Neuronal stem cell (in vitro differentiated cells): ENCODE measurements around the gene ZNF544. TPM values are rescaled to one million over a fixed set of nuclear protein-coding genes. Genes with fewer than 3 reads are reported as not detected.

Experiments
- DNase-seq: peaks from one replicate; pipeline ENCODE4 v3.0.0-alpha.2; 2013; ENCODE audit warnings: low spot score
- H2AFZ ChIP-seq: one replicate; pipeline ENCODE4 v1.6.1; 2013; ENCODE audit warnings: mild to moderate bottlenecking, low read length, inconsistent platforms
- H2AK5ac ChIP-seq: 2 replicates; pipeline ENCODE4 v1.6.1; 2013; ENCODE audit warnings: low read depth, mild to moderate bottlenecking, inconsistent platforms, low read length, moderate library complexity, mixed read lengths
- H2BK120ac ChIP-seq: 2 replicates; pipeline ENCODE4 v1.6.1; 2013; ENCODE audit warnings: low read depth, mild to moderate bottlenecking, inconsistent platforms, low read length, moderate library complexity, mixed read lengths
- H2BK12ac ChIP-seq: one replicate; pipeline ENCODE4 v1.6.1; 2013; ENCODE audit warnings: low read length, inconsistent platforms
- H2BK15ac ChIP-seq: 2 replicates; pipeline ENCODE4 v1.6.1; 2013; ENCODE audit warnings: mild to moderate bottlenecking, low read length, inconsistent platforms, mixed read lengths
- H2BK5ac ChIP-seq: one replicate; pipeline ENCODE4 v1.6.1; 2013; ENCODE audit warnings: inconsistent platforms, mild to moderate bottlenecking, low read length, moderate library complexity
- H3K14ac ChIP-seq: one replicate; pipeline ENCODE4 v1.6.1; 2013; ENCODE audit warnings: low read length, inconsistent platforms
- H3K18ac ChIP-seq: 2 replicates; pipeline ENCODE4 v1.6.1; 2013; ENCODE audit warnings: low read length, inconsistent platforms
- H3K23ac ChIP-seq: 2 replicates; pipeline ENCODE4 v1.6.1; 2013; ENCODE audit warnings: low read depth, mild to moderate bottlenecking, mixed read lengths, low read length, inconsistent platforms; ENCODE audit not compliant: poor library complexity
- H3K27ac ChIP-seq: replicated peaks from 3 replicates; pipeline ENCODE4 v1.5.1; 2013; ENCODE audit warnings: low read length, inconsistent platforms
- H3K27me3 ChIP-seq, 3 experiments: 2 replicates each; pipeline ENCODE4 v1.6.1; 2013; ENCODE audit warnings: low read length in 3 of 3, mild to moderate bottlenecking in 2 of 3, inconsistent platforms in 1 of 3, low read depth in 1 of 3, mixed read lengths in 1 of 3, moderate library complexity in 1 of 3; ENCODE audit not compliant: control insufficient read depth in 3 of 3, insufficient read depth in 3 of 3
- H3K36me3 ChIP-seq, 2 donors: replicated peaks in 1 of 2; 2 replicates each; pipeline ENCODE4 v1.6.1; 2013; ENCODE audit warnings: low read length in 2 of 2; ENCODE audit not compliant: control insufficient read depth in 2 of 2, insufficient read depth in 2 of 2
- H3K4ac ChIP-seq: 2 replicates; pipeline ENCODE4 v1.6.1; 2013; ENCODE audit warnings: inconsistent platforms, mild to moderate bottlenecking, low read length, moderate library complexity
- H3K4me1 ChIP-seq, 2 donors: 1 replicate in 1 of 2; 2 replicates in 1 of 2; pipeline ENCODE4 v1.6.1; 2013; ENCODE audit warnings: low read length in 2 of 2, low read depth in 1 of 2; ENCODE audit not compliant: control insufficient read depth in 2 of 2, insufficient read depth in 1 of 2
- H3K4me2 ChIP-seq: one replicate; pipeline ENCODE4 v1.6.1; 2013; ENCODE audit warnings: mild to moderate bottlenecking, low read length, inconsistent platforms; ENCODE audit not compliant: insufficient read depth, poor library complexity, severe bottlenecking
- H3K4me3 ChIP-seq, 2 donors: 2 replicates each; pipeline ENCODE4 v1.5.1; 2013; ENCODE audit warnings: low read length in 2 of 2, mild to moderate bottlenecking in 2 of 2, inconsistent platforms in 1 of 2, moderate library complexity in 1 of 2
- H3K79me1 ChIP-seq: one replicate; pipeline ENCODE4 v1.6.1; 2013; ENCODE audit warnings: low read depth, mild to moderate bottlenecking, inconsistent platforms, low read length, moderate library complexity
- H3K9ac ChIP-seq: one replicate; pipeline ENCODE4 v1.6.1; 2013; ENCODE audit warnings: mild to moderate bottlenecking, low read depth, low read length, inconsistent platforms; ENCODE audit not compliant: poor library complexity
- H3K9me3 ChIP-seq, 2 donors: replicated peaks in 1 of 2; 2 replicates each; pipeline versions ENCODE3 to v1.6.1; 2013; ENCODE audit warnings: low read length in 2 of 2, mild to moderate bottlenecking in 2 of 2, inconsistent platforms in 1 of 2, low read depth in 1 of 2, mixed read lengths in 1 of 2, moderate library complexity in 1 of 2; ENCODE audit not compliant: control insufficient read depth in 2 of 2, insufficient read depth in 1 of 2
- H4K8ac ChIP-seq: one replicate; pipeline ENCODE4 v1.6.1; 2013; ENCODE audit warnings: low read depth, mild to moderate bottlenecking, inconsistent platforms, low read length, moderate library complexity
- H4K91ac ChIP-seq: one replicate; pipeline ENCODE4 v1.6.1; 2013; ENCODE audit warnings: low read length, low read depth, mild to moderate bottlenecking, inconsistent platforms; ENCODE audit not compliant: poor library complexity
- WGBS, 2 donors: extraction: QIAGEN DNeasy Blood & Tissue Kit; methylation state at CpG; one replicate each; pipeline ENCODE4 v1.1.7; 2013; ENCODE audit warnings: missing lambda C conversion rate in 2 of 2, mixed read lengths in 1 of 2; ENCODE audit not compliant: insufficient read length in 2 of 2, insufficient replicate concordance in 1 of 2; ENCODE audit errors: extremely low coverage in 2 of 2; 5-methylcytosine and 5-hydroxymethylcytosine counted together
- polyA plus RNA-seq, 2 experiments: library from polyadenylated mRNA; stranded (reverse); fragments of 200-250 nt; gene quantifications; one replicate each; pipeline ENCODE4 v1.2.3, GENCODE V29; 2013

Gene ZNF544
- polyA plus RNA-seq (2013, experiment 1 of 2): 47.7 TPM
- polyA plus RNA-seq (2013, experiment 2 of 2): 47.3 TPM

DNA sequence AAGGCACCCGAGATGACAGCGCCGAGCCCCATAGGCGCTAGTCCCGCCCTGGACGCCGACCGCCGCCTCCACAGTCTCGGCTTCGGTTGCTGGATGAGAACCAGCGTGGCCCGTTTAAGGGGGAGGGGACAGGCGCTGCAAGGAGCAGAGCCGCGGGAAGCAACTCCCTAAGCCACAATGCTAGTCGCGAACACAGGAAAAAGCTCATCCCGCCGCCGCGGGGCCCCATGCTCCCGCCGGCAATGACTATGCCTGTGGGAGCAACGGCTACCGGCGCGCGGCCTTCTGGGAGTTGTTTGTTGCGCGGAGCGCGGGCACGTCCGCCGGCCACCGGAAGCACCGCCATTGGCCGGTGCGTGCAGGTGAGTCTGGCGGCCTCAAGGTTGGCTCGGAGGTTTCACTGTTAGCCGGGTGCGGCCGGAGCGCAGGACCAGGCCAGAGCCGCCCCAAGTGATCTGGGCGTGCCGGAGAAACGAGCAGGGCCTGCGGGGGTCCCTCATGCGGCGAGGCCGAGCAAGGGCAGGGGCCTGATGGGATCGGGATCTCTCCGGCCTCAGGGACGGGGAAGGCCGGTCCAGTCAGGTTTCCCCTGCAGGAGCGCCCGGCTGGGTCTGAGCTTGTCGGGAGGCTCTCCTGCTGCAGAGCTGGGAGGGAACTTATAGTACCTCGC, at the start of gene ZNF544:
Gene ZNF544 (plus strand): TSS at position 330 of the 670 bp plus-strand sequence. CDS start 15,110 bp downstream, outside the sequence.
- Histone ChIP-seq H2AFZ (peak within 1 kb of the TSS; percentile 97), H3K27me3 (no peaks in the 10 kb centered on the region), H3K18ac (peak within 1 kb of the TSS; percentile 93), H3K4me1 (peaks cover 0 to 9% of the 10 kb centered on the region in 2 donors), H3K27ac (peak within 1 kb of the TSS; percentile 88), H3K9me3 (peaks cover 10 to 68% of the 10 kb centered on the region in 2 donors), H2BK15ac (peak within 1 kb of the TSS; percentile 69), H3K36me3 (peaks cover 24 to 41% of the 10 kb centered on the region in 2 donors), H3K23ac (peak within 1 kb of the TSS; percentile 87), H3K4ac (no peak within 1 kb of the TSS), H3K4me2 (peak within 1 kb of the TSS; percentile 85), H2BK120ac (peak within 1 kb of the TSS; percentile 44), H2AK5ac (peak within 1 kb of the TSS; percentile 96), H4K91ac (peak within 1 kb of the TSS; percentile 82), H3K9ac (peak within 1 kb of the TSS; percentile 98), H2BK12ac (no peak within 1 kb of the TSS), H3K14ac (peak within 1 kb of the TSS; percentile 72), H3K4me3 (peak within 1 kb of the TSS; percentile 73 to 95), H2BK5ac (peak within 1 kb of the TSS; percentile 95), H3K79me1 (peaks cover 7% of the 10 kb centered on the region), H4K8ac (peak within 1 kb of the TSS; percentile 4)
- DNase-seq: peak; percentile 50
- WGBS, 2 donors: no CpG with 5 or more reads among the region's 62 CpGs

DNA sequence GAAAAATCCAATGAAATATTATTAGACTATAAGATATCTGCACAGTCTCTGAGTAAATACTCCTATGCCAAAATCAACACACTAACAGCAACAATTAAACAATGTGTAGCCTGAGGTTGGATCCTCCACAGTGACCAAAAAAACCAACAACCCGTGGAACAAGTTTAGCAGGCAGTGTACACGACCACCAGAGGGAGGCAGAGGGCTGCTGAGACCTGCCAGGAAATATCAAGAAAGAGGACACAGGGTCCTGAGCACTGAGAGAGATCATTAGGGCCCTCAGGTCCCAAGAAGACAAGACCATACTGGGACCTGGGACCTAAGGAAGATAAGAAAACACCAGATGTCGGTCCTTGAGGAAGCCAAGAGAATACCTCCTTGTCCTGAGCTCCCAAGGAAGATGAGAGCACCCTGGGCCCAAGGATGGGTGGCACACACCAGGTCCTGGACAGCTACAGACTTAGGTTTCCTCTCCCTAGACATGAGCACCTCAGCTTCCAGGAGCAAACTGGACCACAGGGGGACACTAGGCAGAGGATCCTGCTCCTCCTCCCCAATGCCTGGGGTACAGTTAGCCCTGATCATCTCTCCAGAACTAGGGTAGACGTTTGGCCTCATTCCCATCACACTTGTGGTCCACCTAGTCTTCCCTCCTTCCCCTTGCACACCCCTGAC, 46.7 kb upstream of the ZNF544 start:
- Histone ChIP-seq H3K27me3 (no peaks in the 10 kb centered on the region), H3K4me1 (peaks cover 0 to 3% of the 10 kb centered on the region in 2 donors), H2BK5ac (no peak overlapping the region), H3K9ac (no peak overlapping the region), H2AK5ac (no peak overlapping the region), H3K9me3 (peaks cover 40 to 82% of the 10 kb centered on the region in 2 donors), H3K27ac (no peak overlapping the region), H3K36me3 (peaks cover 18 to 36% of the 10 kb centered on the region in 2 donors), H4K8ac (no peak overlapping the region), H3K4ac (no peak overlapping the region), H2BK12ac (no peak overlapping the region), H3K4me2 (peak overlapping the region; percentile 39), H3K18ac (no peak overlapping the region), H2BK15ac (no peak overlapping the region), H4K91ac (no peak overlapping the region), H3K4me3 (peak overlapping the region; percentile 51 to 85), H2AFZ (peak overlapping the region; percentile 95), H3K14ac (no peak overlapping the region), H3K23ac (no peak overlapping the region), H3K79me1 (peaks cover 7% of the 10 kb centered on the region), H2BK120ac (no peak overlapping the region)
- no CpG with 5 or more reads among the region's 4 CpGs for WGBS, 2 donors
- DNase-seq: no peak

DNA sequence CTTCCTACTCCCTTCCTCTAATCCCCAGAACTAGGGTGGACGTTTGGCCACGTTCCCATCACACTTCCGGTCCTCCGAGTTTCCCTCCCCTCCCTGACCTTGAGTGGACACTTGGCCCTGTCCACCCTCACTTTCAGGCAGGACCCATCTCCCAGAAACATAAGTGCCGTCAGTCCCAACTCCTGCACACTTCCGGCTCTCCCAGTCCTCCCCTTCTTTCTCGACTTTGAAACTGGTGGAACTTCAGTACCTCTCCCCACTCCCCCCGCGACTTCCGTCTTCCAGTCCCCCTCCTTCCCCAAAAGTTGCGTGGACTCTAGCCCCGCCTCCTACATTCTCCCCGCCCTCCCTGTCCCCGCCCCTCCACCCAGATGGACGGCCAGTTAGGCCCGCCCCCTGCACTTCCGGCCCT, 46.1 kb upstream of the ZNF544 start:
- Histone ChIP-seq H4K91ac (no peak overlapping the region), H2AK5ac (no peak overlapping the region), H3K79me1 (peaks cover 7% of the 10 kb centered on the region), H3K14ac (no peak overlapping the region), H3K4me3 (peak overlapping the region; percentile 51 to 85), H3K4ac (no peak overlapping the region), H3K27me3 (no peaks in the 10 kb centered on the region), H3K27ac (peak overlapping the region; percentile 3), H3K4me1 (peaks cover 0 to 3% of the 10 kb centered on the region in 2 donors), H2BK120ac (no peak overlapping the region), H4K8ac (no peak overlapping the region), H3K9ac (no peak overlapping the region), H3K4me2 (peak overlapping the region; percentile 39), H2AFZ (peak overlapping the region; percentile 95), H3K23ac (peak overlapping the region; percentile 97), H3K9me3 (peaks cover 43 to 82% of the 10 kb centered on the region in 2 donors), H2BK15ac (no peak overlapping the region), H3K36me3 (peaks cover 24 to 41% of the 10 kb centered on the region in 2 donors), H3K18ac (peak overlapping the region; percentile 46), H2BK12ac (no peak overlapping the region), H2BK5ac (peak overlapping the region; percentile 91)
- WGBS, 2 donors: no CpG with 5 or more reads among the region's 17 CpGs
- DNase-seq: no peak
